ENCODE measurements around the gene TMCC2.

TMCC2 gene

GRCh38 chr1:205192287-205192686 lies 35.5 kb upstream of the TMCC2 start:
- H3K27me3 ChIP-seq (ENCODE audit: insufficient read depth, poor library complexity, severe bottlenecking) = no peaks in the 10 kb centered on the region
- no peak overlapping the region for H3K27ac ChIP-seq (replicated peaks)
- DNase-seq (ENCODE audit: low read depth in 1 of 2, low spot score in 1 of 2) = no peak
- no peak overlapping the region for H3K4me3 ChIP-seq (replicated peaks; ENCODE audit: insufficient read depth, low read length)
- no peak for TF ChIP-seq CTCF (IDR thresholded peaks at IDR 0.05; ENCODE audit: insufficient read depth, low read length)
- TF ChIP-seq, protein P1, sequence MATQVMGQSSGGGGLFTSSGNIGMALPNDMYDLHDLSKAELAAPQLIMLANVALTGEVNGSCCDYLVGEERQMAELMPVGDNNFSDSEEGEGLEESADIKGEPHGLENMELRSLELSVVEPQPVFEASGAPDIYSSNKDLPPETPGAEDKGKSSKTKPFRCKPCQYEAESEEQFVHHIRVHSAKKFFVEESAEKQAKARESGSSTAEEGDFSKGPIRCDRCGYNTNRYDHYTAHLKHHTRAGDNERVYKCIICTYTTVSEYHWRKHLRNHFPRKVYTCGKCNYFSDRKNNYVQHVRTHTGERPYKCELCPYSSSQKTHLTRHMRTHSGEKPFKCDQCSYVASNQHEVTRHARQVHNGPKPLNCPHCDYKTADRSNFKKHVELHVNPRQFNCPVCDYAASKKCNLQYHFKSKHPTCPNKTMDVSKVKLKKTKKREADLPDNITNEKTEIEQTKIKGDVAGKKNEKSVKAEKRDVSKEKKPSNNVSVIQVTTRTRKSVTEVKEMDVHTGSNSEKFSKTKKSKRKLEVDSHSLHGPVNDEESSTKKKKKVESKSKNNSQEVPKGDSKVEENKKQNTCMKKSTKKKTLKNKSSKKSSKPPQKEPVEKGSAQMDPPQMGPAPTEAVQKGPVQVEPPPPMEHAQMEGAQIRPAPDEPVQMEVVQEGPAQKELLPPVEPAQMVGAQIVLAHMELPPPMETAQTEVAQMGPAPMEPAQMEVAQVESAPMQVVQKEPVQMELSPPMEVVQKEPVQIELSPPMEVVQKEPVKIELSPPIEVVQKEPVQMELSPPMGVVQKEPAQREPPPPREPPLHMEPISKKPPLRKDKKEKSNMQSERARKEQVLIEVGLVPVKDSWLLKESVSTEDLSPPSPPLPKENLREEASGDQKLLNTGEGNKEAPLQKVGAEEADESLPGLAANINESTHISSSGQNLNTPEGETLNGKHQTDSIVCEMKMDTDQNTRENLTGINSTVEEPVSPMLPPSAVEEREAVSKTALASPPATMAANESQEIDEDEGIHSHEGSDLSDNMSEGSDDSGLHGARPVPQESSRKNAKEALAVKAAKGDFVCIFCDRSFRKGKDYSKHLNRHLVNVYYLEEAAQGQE (IDR thresholded peaks at IDR 0.05; ENCODE audit: insufficient replicate concordance, low read depth) = no peak
- TF ChIP-seq POLR2AphosphoS5 (IDR thresholded peaks at IDR 0.05; ENCODE audit: low read depth) = no peak
- no peak for TF ChIP-seq GABPA (IDR thresholded peaks at IDR 0.05; ENCODE audit: low read depth)

DNA sequence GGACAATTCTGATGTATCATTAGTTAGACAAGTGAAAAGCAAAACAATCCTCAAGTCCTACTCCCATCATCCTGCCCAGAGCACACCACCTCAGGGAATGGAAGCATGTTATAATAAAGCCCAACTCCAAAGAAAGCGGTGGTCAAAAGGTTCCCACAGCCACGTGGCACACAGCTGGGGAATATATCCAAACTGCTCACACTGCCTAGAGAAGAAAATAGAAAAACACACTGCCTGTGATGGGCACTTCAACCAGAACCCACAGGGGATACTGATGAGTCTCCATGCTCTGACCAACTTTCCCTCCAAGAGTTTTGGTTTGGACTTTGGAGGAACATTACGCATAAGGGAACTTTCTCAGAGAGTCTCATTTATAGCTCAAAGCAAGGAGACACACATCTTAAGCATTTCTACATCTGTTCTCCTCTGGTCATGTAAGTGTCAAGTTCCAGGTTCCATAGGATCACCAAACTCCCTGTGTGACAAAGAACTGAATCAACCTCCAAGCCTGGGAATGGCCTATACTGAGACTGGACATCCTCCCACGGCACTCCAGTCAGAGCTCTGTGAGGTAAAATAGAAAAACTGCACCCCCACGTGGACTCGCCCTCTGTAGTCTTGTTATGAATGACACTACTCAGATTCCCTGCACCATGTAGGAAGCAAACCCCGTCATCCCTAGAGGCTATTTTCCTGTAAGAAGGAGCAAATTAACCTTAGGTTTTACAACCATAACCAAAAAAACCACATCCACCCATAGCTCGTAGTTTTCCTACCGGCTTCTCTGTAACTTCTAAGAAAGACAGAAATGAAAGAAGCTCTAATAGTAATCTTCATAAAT lies 28.4 kb upstream of the TMCC2 start:
- Histone ChIP-seq H3K27ac (replicated peaks) (no peak overlapping the region), H3K4me3 (replicated peaks; ENCODE audit: insufficient read depth, low read length) (no peak overlapping the region), H3K27me3 (ENCODE audit: insufficient read depth, poor library complexity, severe bottlenecking) (no peaks in the 10 kb centered on the region)
- DNase-seq (ENCODE audit: low read depth in 1 of 2, low spot score in 1 of 2) = no peak
- TF ChIP-seq POLR2AphosphoS5 (IDR thresholded peaks at IDR 0.05; ENCODE audit: low read depth) (no peak), SPI1 (IDR thresholded peaks at IDR 0.05; ENCODE audit: borderline replicate concordance, low read depth) (no peak), GABPA (IDR thresholded peaks at IDR 0.05; ENCODE audit: low read depth) (no peak), CTCF (IDR thresholded peaks at IDR 0.05; ENCODE audit: insufficient read depth, low read length) (no peak)
- TF ChIP-seq, protein P1 (IDR thresholded peaks at IDR 0.05; ENCODE audit: insufficient replicate concordance, low read depth) = no peak

DNA sequence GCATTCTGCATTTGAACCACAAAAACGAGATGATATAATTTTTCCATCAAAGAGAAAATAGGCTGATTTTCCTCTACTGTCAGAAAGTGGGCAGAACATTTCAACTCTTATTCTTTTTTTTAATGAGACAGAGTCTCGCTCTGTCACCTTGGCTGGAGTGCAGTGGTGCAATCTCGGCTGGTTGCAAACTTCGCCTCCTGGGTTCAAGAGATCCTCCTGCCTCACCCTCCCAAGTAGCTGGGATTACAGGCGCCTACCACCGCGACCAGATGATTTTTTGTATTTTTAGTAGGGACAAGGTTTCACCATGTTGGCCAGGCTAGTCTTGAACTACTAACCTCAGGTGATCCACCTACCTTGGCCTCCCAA lies 27.8 kb upstream of the TMCC2 start:
- Histone ChIP-seq H3K27me3 (ENCODE audit: insufficient read depth, poor library complexity, severe bottlenecking) (no peaks in the 10 kb centered on the region), H3K4me3 (replicated peaks; ENCODE audit: insufficient read depth, low read length) (no peak overlapping the region), H3K27ac (replicated peaks) (no peak overlapping the region)
- no peak for DNase-seq (ENCODE audit: low read depth in 1 of 2, low spot score in 1 of 2)
- TF ChIP-seq POLR2AphosphoS5 (IDR thresholded peaks at IDR 0.05; ENCODE audit: low read depth) (no peak), CTCF (IDR thresholded peaks at IDR 0.05; ENCODE audit: insufficient read depth, low read length) (no peak), GABPA (IDR thresholded peaks at IDR 0.05; ENCODE audit: low read depth) (no peak), SPI1 (IDR thresholded peaks at IDR 0.05; ENCODE audit: borderline replicate concordance, low read depth) (no peak)
- TF ChIP-seq, protein P1 (IDR thresholded peaks at IDR 0.05; ENCODE audit: insufficient replicate concordance, low read depth) = no peak

Measured in HL-60 (cell line).